CD4-positive, alpha-beta T cell treated with Interferon alpha-2 for 1 hour (primary cell): ENCODE measurements around the gene CD58.
"Not testable (repeated sequence)": the region's sequence is repeated elsewhere in the genome, so short reads cannot be mapped to it uniquely, and the experiment has no call there.

Experiments
- DNase-seq, 2 donors: peaks; one replicate each; pipeline ENCODE4 v3.0.0-alpha.2; 2020 to 2022

Gene CD58

GRCh38 chr1:116569381-116569670 is 1.5 kb downstream of the CD58 start:
- DNase-seq = no peak

GRCh38 chr1:116568662-116569380 is 2.0 kb downstream of the CD58 start:
- no peak for DNase-seq

- DNase-seq = no peak
Measured at GRCh38 chr1:116567790-116568661, 2.8 kb downstream of the CD58 start.

GRCh38 chr1:116565222-116565621 is 5.6 kb downstream of the CD58 start:
- DNase-seq = no peak

- no peak for DNase-seq
Measured at GRCh38 chr1:116564426-116564825, 6.4 kb downstream of the CD58 start.

- DNase-seq = not testable (repeated sequence)
Measured at GRCh38 chr1:116562465-116562864, 8.4 kb downstream of the CD58 start.

- no peak for DNase-seq
Measured at GRCh38 chr1:116561563-116561962, 9.3 kb downstream of the CD58 start.

GRCh38 chr1:116560704-116561490 is 9.9 kb downstream of the CD58 start:
- DNase-seq = no peak

GRCh38 chr1:116559304-116559761 is 11.5 kb downstream of the CD58 start:
- DNase-seq = no peak

GRCh38 chr1:116558571-116558970 is 12.3 kb downstream of the CD58 start:
- DNase-seq = no peak

- DNase-seq = no peak
Measured at GRCh38 chr1:116558140-116558549, 12.7 kb downstream of the CD58 start.

GRCh38 chr1:116557323-116557878 is 13.4 kb downstream of the CD58 start:
- no peak for DNase-seq

- DNase-seq = peak; percentile 70 to 75
Measured at GRCh38 chr1:116556289-116557006, 14.4 kb downstream of the CD58 start.

- no peak for DNase-seq
Measured at GRCh38 chr1:116554924-116555323, 15.9 kb downstream of the CD58 start.

GRCh38 chr1:116553386-116554115 is 17.3 kb downstream of the CD58 start:
- DNase-seq = no peak

GRCh38 chr1:116546354-116546977 is 24.4 kb downstream of the CD58 start:
- no peak for DNase-seq

GRCh38 chr1:116545359-116545705 is 25.5 kb downstream of the CD58 start:
- no peak for DNase-seq

- no peak for DNase-seq
Measured at GRCh38 chr1:116544588-116545358, 26.1 kb downstream of the CD58 start.

- peak in 1 of 2 donors; percentile 27 for DNase-seq
Measured at GRCh38 chr1:116540088-116540487, 30.7 kb downstream of the CD58 start.

- DNase-seq = peak in 1 of 2 donors; percentile 26
Measured at GRCh38 chr1:116538544-116538943, 32.3 kb downstream of the CD58 start.
